Peyer's patch (tissue), 4 donors: ENCODE data around the gene SLK. TPM values are rescaled to one million over a fixed set of nuclear protein-coding genes. Genes with fewer than 3 reads are reported as not detected.
A peak's percentile ranks its signal among the peaks of the same experiment; 100 is the strongest.

Experiments used
- DNase-seq, 3 donors: peaks; one replicate each; pipeline ENCODE4 v3.0.0-alpha.2; 2017 to 2019
- H3K27ac ChIP-seq, 4 donors: fragments of 200-600 bp; sonication (generic); one replicate each; pipeline ENCODE4 v1.5.1; 2016 to 2019
- H3K27me3 ChIP-seq, 2 donors: fragments of 200-600 bp; sonication (generic); one replicate each; pipeline ENCODE4 v1.5.1; 2019
- H3K36me3 ChIP-seq, 3 donors: fragments of 200-600 bp; sonication (generic); one replicate each; pipeline ENCODE4 v1.5.1; 2016 to 2019
- H3K4me1 ChIP-seq, 4 donors: fragments of 200-600 bp; sonication (generic); one replicate each; pipeline ENCODE4 v1.5.1; 2016 to 2019
- H3K4me3 ChIP-seq, 4 donors: fragments of 200-600 bp; sonication (generic); 1 replicate in 3 of 4; 2 replicates in 1 of 4; pipeline ENCODE4 v1.5.1; 2016 to 2019; ENCODE audit warnings: mild to moderate bottlenecking in 1 of 4
- H3K9me3 ChIP-seq, 4 donors: fragments of 200-600 bp; sonication (generic); one replicate each; pipeline ENCODE4 v1.5.1; 2016 to 2019; ENCODE audit warnings: mild to moderate bottlenecking in 1 of 4
- POLR2A ChIP-seq, 2 donors: fragments of 450-650 bp; IDR thresholded peaks; one replicate each; pipeline ENCODE4 v1.5.1; 2017; ENCODE audit warnings: antibody characterized with exemption in 2 of 2, mild to moderate bottlenecking in 2 of 2, moderate library complexity in 2 of 2
- total RNA-seq, 4 donors: library from RNA; depleted of rRNA; stranded (reverse); fragments of >200 nt; gene quantifications; one replicate each; pipeline ENCODE4 v1.1.0, GENCODE V29; 2016
- TF ChIP-seq, protein P1 (sequence below), 6 experiments: fragments of 450-650 bp in 4 of 6; fragments of 200-600 bp in 2 of 6; sonication (generic) in 1 of 6; IDR thresholded peaks; one replicate each; pipeline ENCODE4 v1.5.1; 2017 to 2019; ENCODE audit warnings: antibody characterized with exemption in 6 of 6, mild to moderate bottlenecking in 3 of 6, moderate library complexity in 1 of 6

The SLK gene
- total RNA-seq, 4 donors from 2014 or later: 38.5 to 55.4 (median 52.6) TPM

GRCh38 chr10:104021246-104021645 is 54.3 kb downstream of the SLK start:
- H3K9me3 ChIP-seq: no peaks in the 10 kb centered on the region
- TF ChIP-seq, protein P1, sequence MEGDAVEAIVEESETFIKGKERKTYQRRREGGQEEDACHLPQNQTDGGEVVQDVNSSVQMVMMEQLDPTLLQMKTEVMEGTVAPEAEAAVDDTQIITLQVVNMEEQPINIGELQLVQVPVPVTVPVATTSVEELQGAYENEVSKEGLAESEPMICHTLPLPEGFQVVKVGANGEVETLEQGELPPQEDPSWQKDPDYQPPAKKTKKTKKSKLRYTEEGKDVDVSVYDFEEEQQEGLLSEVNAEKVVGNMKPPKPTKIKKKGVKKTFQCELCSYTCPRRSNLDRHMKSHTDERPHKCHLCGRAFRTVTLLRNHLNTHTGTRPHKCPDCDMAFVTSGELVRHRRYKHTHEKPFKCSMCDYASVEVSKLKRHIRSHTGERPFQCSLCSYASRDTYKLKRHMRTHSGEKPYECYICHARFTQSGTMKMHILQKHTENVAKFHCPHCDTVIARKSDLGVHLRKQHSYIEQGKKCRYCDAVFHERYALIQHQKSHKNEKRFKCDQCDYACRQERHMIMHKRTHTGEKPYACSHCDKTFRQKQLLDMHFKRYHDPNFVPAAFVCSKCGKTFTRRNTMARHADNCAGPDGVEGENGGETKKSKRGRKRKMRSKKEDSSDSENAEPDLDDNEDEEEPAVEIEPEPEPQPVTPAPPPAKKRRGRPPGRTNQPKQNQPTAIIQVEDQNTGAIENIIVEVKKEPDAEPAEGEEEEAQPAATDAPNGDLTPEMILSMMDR (IDR thresholded peaks at IDR 0.05): no peak
- TF ChIP-seq POLR2A (IDR thresholded peaks at IDR 0.05): no peak
- DNase-seq: no peak
- no peaks in the 10 kb centered on the region for H3K27me3 ChIP-seq
- no peak overlapping the region for H3K4me3 ChIP-seq
- H3K36me3 ChIP-seq: peaks cover 0 to 84% (median 0%) of the 10 kb centered on the region in 3 donors
- no peaks in the 10 kb centered on the region for H3K4me1 ChIP-seq
- no peak overlapping the region for H3K27ac ChIP-seq

GRCh38 chr10:104022026-104022425 is 55.1 kb downstream of the SLK start:
- H3K9me3 ChIP-seq: no peaks in the 10 kb centered on the region
- TF ChIP-seq, protein P1 (IDR thresholded peaks at IDR 0.05): no peak
- TF ChIP-seq POLR2A (IDR thresholded peaks at IDR 0.05): no peak
- peaks cover 0 to 84% (median 0%) of the 10 kb centered on the region in 3 donors for H3K36me3 ChIP-seq

GRCh38 chr10:104025524-104025923 is 58.6 kb downstream of the SLK start:
- no peak for DNase-seq
- no peak overlapping the region for H3K4me3 ChIP-seq
- no peaks in the 10 kb centered on the region for H3K9me3 ChIP-seq
- TF ChIP-seq, protein P1 (IDR thresholded peaks at IDR 0.05): no peak
- no peaks in the 10 kb centered on the region for H3K27me3 ChIP-seq
- H3K4me1 ChIP-seq: no peaks in the 10 kb centered on the region
- peaks cover 0 to 70% (median 0%) of the 10 kb centered on the region in 3 donors for H3K36me3 ChIP-seq
- H3K27ac ChIP-seq: no peak overlapping the region

More at GRCh38 chr10:104022026-104022425, 55.1 kb downstream of the SLK start:
- Histone ChIP-seq H3K27me3 (no peaks in the 10 kb centered on the region), H3K27ac (no peak overlapping the region), H3K4me1 (no peaks in the 10 kb centered on the region), H3K4me3 (no peak overlapping the region)
- DNase-seq: no peak

DNA sequence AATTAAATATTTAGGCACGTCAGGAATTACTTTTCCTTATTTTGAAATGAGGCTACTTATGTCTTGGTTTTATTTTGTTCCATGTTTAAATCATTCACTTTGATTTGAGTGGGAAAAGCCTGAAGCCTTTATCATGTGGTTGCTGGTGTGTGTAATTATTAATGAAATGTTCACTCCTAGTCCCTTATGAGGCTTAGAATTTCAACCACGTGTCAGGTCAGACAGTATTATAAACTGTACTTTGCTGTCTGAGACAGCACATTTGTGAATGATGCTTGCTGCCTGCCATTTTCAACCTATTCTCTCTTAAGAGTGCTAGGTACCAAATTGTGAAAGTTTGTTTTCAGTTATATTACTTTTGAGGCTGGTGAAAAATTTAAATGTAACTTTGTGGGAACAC is 59.8 kb downstream of the SLK start:
- peaks cover 0 to 58% (median 0%) of the 10 kb centered on the region in 3 donors for H3K36me3 ChIP-seq
- TF ChIP-seq, protein P1 (IDR thresholded peaks at IDR 0.05): no peak
- no peak for TF ChIP-seq POLR2A (IDR thresholded peaks at IDR 0.05)
- H3K4me3 ChIP-seq: no peak overlapping the region
- H3K27me3 ChIP-seq: no peaks in the 10 kb centered on the region
- no peak overlapping the region for H3K27ac ChIP-seq
- no peak for DNase-seq
- H3K4me1 ChIP-seq: no peaks in the 10 kb centered on the region
- no peaks in the 10 kb centered on the region for H3K9me3 ChIP-seq

GRCh38 chr10:104028146-104028545 is 61.2 kb downstream of the SLK start:
- no peak overlapping the region for H3K4me3 ChIP-seq
- no peak overlapping the region for H3K27ac ChIP-seq
- H3K4me1 ChIP-seq: no peaks in the 10 kb centered on the region
- H3K9me3 ChIP-seq: no peaks in the 10 kb centered on the region
- DNase-seq: no peak
- TF ChIP-seq POLR2A (IDR thresholded peaks at IDR 0.05): no peak
- TF ChIP-seq, protein P1 (IDR thresholded peaks at IDR 0.05): peak in 4 of 6 experiments; percentile 11 to 44 (median 39)
- H3K27me3 ChIP-seq: no peaks in the 10 kb centered on the region
- H3K36me3 ChIP-seq: peaks cover 0 to 54% (median 0%) of the 10 kb centered on the region in 3 donors
